Measurements from ENCODE around the gene HSD17B3.

HSD17B3 gene

DNA sequence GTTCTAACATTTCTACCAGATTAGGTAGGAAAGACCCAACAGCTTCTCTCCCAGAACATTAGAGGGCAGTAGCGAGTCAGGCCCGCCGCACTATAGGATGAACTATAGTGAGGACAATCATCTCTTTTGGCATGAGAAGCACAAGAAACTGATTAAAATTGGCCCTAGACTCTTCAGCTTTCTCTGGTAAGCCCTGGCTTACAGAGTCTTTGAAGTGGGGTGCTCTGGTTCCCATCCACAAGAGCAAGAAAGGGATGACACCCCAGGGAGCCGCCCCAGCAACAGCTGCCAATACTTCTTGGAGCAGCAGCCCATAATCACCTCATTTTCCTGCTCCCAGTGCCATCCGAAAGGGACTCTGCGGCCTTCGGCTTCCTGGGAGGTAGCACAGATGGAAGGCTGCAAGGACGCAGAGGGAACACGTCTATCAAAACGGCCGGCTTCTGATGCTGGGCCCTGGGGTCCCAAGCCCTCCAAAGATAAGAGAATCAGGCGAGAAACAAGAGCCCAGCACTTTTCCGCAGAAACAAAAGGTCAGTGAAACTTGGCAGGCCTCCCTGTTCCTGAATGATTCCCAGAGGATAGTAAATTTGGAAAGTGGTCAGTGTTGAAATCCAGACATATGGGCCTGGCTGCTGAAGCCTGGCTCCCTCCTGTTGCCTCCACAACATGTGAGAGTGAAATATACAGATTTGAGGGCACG lies 69.3 kb downstream of the HSD17B3 start:
- DNase-seq: no peak

GRCh38 chr9:96232164-96232538 lies 69.8 kb downstream of the HSD17B3 start:
- no peak for DNase-seq

- no peak for DNase-seq
Observed at GRCh38 chr9:96230002-96230401, 72.0 kb downstream of the HSD17B3 start.

DNA sequence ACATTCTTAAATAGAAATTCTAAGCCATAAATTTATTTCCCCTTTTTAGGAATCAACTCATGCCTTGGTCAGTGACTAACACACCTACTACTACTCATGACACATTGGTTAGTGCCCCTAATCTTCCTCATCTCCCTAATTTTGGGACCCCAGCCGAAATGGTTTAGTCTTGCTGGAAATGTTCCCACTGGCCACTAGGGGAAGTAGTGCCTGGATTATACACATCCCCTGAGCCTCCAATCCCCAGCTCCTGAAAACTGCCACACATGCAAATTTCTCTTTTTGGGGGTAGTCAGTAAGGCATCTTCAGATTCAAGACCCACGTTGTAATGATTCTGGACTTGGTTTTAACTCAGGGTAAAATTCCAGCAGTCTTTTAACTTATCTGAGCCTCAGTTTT lies 79.8 kb downstream of the HSD17B3 start:
- no peak for DNase-seq

- DNase-seq: no peak
Observed at GRCh38 chr9:96219900-96220257, 82.1 kb downstream of the HSD17B3 start.

DNA sequence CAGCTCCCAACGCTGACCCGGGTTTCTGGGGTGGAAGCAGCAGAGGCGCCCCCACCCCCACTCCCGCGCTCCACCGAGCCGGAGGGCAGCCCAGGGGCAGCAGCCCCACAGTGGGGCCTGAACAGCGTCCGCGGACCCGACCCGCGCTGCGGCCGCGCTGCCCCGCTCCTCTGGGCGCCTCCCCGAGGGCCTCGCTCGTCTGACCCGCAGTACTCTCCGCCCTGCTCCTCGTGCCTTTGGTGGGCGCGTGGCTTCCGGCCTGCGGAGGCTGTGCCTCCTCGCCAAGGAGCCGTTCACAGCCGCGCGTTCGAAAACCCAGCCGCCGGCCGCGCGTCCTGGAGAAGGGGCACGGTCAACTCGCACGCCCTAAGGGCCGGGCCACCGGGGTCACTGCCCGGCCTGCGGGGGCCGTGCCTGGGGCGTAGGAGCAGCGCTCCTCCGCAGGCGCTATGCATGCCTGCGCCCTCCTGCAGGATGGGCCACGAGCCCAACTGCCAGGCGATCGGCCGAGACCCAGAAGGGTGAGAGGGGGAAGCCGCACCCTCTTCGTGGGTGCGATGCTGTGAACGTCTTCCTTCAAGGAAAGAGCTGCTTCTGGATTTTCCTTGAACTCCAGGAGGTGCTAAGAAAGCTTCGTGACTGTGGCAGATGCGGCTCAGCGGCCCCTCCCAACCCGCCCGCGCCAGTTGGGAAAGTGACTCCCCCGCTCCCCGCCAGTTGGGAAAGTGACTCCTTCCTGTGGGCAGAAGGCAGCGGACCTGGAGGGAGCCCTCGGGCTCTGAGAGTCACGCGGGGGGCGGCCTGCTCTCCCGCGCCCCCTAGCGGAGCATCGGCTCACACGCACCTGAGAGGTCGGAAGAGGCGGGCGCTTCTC lies 82.7 kb downstream of the HSD17B3 start:
- no peak for DNase-seq

DNA sequence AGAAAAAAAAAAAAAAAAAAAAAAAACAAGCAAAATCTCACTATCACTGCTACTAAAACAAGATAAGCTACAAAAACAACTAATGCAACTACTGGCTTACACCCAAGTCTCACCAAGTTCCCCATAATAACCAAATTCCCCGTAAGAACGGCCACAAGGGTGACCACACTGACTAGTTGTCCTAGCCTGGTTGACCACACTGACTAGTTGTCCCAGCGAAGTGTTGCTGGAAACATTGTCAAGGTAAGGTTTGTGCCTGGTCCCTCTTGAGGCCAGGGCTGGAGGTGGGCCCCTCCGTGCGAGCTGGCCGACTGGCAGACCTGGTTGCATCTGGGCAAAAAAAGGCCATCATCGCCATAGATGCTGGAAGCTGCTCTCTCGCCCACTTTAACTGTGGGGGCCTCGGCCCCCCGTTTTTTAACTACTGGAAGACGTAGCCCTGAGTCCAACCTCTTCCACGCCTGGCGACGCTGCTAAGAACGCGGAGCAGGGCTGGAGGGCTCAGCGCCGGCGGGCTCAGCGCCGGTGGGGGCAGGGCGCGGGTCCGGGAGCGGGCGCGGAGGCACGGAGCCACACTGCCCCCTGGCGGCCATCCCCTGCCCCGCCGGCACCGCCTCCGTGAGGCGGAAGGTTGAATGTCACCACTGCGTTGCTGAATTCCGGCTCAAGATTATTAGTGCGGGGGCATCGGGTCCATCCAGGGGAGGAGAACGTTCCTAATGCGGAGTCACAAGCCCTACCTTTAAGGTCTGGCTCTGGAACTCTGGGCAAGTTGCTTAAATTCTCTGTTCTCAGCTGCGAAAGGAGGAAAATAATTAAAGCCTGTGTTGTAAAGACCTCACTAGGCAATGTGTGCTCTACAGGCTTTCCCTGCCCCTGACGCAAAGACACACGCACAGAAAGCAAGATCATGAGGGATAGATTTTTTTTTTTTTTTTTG lies 84.0 kb downstream of the HSD17B3 start:
- DNase-seq: peak; percentile 43

DNA sequence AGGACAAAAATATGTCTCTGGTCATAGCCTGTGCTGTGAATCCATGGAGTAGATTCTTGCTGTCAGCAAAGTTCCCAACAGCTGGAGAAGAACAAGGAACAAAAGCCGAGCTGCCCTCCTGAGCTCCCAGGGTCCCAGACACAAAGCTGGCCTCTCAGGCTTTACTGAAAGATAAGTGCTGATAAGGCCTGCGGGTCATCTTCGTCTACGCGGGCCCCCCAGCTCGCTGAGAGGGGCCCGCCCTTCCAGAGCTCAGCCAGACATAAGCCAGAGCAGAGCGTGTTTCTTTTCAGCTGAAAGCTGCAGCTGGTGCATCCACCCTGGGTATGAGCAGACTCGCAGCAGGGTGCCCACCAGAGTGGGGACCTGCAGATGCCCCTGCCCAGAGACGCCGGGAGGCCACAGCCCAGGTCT lies 84.7 kb downstream of the HSD17B3 start:
- no peak for DNase-seq

GRCh38 chr9:96216583-96216982 lies 85.4 kb downstream of the HSD17B3 start:
- DNase-seq: no peak

DNA sequence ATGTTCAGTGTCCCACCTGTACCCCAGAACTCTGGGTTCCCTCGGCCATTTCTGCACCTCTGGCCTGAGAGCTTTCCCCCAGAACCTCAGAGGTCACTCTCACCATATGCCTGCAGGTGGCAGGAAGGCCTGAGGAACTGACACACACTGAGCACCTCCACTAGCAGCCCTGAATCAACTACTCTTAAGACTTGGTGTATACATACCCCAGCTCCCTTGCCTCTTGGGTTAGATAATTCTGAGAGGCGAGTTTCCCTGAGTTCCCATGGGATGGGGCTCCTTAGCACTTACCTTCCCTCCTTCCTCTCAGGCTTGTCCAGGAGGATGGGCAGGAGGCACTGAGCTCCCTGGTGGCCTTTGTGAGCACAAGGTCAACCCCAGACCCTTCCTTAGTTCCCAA lies 86.1 kb downstream of the HSD17B3 start:
- no peak for DNase-seq

- DNase-seq: no peak
Observed at GRCh38 chr9:96214635-96215034, 87.3 kb downstream of the HSD17B3 start.

GRCh38 chr9:96209407-96210271 lies 92.3 kb downstream of the HSD17B3 start:
- no peak for DNase-seq

- no peak for DNase-seq
Observed at GRCh38 chr9:96206156-96206751, 95.7 kb downstream of the HSD17B3 start.

GRCh38 chr9:96204853-96205252 lies 97.1 kb downstream of the HSD17B3 start:
- DNase-seq: no peak

DNA sequence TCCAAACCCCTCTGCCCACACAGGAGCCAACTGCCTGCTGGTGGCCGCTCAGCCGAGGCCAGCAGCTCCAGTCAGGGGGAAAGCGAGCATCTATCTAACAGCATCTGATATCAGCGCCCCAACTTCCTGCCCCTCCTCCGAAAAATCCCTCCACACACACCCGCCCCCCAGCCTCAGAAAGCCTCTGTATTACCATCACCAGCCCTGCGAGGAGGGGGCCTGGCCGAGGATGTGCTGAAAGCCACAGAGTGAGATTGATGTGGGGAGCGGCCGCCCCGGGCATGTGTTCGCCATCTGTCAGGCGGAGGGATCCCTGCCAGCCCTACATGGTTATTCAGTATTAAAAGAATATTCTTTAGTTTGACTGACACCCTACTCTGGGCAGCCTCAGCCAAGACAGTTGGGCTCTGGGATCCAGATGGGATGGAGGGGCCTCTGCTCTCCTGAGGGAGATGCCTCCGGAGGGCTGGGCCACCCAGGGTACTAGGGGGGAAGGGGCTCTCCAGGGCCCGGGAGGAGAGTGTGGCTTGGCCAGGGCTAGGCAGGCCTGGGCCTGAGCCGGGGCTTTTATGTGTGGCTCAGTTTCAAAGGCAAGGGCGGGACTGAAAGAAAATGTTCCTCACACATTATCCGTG lies 98.0 kb downstream of the HSD17B3 start:
- DNase-seq: no peak

- DNase-seq: no peak
Observed at GRCh38 chr9:96202971-96203780, 98.8 kb downstream of the HSD17B3 start.

DNA sequence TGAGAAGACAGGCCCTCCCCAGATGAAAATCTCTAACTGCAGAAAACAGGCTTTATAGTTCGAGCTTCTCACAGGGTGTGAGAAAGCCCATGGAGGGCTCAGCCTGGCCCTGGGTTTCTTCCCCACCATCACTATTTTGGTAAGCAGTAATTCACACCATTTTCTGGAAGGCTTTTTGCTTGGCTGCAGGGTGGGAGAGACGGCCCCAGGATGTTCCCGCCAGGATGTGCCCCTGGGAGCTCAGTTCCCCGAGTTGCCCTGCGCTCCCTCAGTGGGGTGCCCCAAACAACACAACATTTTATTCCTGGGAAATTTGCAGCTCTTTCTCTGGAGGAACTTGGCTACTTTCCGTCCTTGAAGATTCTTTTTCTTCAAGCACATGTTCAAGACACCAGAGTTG lies 100.8 kb downstream of the HSD17B3 start:
- no peak for DNase-seq

GRCh38 chr9:96199006-96199405 lies 103.0 kb downstream of the HSD17B3 start:
- no peak for DNase-seq

DNA sequence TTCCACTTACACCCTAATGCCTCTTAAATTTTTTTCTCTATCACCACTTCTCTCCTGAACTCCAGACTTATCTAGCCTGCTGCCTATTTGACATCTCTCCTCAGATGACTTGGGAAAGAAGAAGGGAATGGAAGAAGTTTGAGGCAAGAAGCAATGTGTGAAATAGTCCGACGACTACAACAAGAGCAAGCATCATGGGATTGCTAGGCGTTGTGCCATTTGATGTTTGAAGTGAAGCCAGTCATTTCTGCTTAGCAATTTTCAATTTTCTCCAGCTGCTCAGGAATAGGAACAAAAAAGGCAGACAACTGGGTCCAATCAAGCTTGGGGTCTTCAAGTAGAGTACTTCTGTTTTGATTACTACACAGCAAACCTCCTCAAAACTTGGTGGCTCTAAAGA lies 106.4 kb downstream of the HSD17B3 start:
- no peak for DNase-seq

GRCh38 chr9:96193236-96193755 lies 108.7 kb downstream of the HSD17B3 start:
- no peak for DNase-seq

Data from NCI-H1417 treated with DMSO at 0.1 percent for 48 hours (cell line).